GM12872 (cell line): ENCODE data around the gene STPG3.
A peak's percentile ranks its signal among the peaks of the same experiment; 100 is the strongest.

Experiments used
- TF ChIP-seq, protein P1 (sequence below): IDR thresholded peaks from 3 replicates; pipeline ENCODE4 v1.5.1; 2011; ENCODE audit warnings: low read depth, mild to moderate bottlenecking, low read length, moderate library complexity; ENCODE audit not compliant: insufficient read depth

The STPG3 gene

GRCh38 chr9:137233143-137233980, 17.7 kb upstream of the STPG3 start:
- TF ChIP-seq, protein P1, sequence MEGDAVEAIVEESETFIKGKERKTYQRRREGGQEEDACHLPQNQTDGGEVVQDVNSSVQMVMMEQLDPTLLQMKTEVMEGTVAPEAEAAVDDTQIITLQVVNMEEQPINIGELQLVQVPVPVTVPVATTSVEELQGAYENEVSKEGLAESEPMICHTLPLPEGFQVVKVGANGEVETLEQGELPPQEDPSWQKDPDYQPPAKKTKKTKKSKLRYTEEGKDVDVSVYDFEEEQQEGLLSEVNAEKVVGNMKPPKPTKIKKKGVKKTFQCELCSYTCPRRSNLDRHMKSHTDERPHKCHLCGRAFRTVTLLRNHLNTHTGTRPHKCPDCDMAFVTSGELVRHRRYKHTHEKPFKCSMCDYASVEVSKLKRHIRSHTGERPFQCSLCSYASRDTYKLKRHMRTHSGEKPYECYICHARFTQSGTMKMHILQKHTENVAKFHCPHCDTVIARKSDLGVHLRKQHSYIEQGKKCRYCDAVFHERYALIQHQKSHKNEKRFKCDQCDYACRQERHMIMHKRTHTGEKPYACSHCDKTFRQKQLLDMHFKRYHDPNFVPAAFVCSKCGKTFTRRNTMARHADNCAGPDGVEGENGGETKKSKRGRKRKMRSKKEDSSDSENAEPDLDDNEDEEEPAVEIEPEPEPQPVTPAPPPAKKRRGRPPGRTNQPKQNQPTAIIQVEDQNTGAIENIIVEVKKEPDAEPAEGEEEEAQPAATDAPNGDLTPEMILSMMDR = no peak

DNA sequence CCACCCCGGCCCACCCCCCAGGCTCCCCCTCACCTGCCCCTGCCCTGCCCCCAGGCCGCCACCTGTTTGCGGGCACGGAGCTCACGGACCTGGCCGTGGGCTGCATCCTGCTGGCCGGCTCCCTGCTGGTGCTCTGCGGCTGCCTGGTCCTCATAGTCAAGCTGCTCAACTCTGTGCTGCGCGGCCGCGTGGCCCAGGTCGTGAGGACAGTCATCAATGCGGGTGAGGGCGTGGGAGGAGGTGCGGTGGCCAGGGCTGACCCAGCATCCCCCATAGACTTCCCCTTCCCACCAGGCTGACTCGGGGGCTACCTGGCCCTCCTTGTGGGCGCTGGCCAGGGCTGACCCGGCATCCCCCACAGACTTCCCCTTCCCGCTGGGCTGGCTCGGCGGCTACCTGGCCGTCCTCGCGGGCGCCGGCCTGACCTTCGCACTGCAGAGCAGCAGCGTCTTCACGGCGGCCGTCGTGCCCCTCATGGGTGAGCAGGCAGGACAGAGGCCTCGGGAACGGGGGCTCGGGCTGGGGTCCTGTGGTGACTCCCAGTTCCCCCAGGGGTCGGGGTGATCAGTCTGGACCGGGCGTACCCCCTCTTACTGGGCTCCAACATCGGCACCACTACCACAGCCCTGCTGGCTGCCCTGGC, 16.9 kb upstream of the STPG3 start:
- TF ChIP-seq, protein P1 = no peak

DNA sequence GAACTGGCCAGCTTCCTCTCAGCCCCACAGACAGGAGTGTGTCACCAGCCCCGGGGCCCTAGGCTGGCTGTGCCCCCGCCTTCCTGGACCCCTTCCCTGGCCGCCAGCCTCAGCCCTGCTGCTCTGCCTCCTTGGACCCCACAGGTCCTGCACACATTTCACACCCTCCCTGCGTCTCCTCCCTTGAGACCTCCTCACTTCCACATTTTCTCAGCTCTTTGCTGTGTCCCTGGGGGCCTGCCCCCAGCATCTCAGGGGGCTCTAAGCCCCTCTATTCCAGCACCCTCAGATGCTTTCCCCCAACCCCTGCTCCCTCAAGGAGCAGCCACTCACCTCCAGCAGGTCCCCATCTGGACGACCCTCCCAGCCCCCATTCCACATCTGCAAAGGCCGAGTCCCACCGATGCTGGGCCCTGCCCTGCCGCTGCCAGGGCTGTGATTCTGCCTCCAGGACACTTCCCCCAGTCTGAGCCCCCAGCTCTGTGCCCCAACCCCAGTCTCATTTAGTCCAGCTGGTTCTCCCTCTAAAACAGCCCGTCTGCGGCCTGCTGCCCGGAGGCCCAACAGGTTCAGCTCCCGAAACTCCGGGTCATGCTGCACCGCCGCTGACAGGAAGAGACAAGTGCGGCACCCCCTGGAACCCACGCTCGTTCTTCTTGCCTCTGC, 16.2 kb upstream of the STPG3 start:
- TF ChIP-seq, protein P1 = no peak

DNA sequence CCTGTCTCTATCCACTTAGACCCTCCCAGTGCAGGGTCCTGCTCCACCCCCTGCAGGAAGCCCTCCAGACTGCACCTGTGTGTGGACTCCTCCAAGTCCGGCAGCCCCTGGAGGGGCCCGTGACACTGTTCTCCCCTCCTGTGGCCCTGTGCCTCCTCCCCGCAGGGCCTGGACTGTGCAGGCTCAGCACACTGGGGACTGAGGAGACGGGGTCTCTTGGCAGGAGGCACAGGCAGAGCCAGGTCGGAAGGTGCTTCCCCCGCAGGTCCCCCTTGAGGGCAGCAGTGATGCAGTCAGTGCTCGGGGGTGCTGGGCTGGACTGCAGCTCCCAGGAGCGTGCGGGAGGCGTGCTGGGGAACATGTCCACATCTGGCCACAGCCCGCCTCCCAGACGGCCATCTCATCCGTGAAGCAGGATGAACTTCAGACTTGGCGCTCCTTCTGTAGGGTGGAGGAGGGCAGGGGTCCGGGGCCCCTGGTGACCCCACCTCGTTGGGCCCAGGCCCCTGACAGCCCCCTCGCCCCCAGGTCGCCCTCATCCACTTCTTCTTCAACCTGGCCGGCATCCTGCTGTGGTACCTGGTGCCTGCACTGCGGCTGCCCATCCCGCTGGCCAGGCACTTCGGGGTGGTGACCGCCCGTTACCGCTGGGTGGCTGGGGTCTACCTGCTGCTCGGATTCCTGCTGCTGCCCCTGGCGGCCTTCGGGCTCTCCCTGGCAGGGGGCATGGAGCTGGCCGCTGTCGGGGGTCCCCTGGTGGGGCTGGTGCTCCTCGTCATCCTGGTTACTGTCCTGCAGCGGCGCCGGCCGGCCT, 15.5 kb upstream of the STPG3 start:
- TF ChIP-seq, protein P1 = peak; percentile 46; the same call in 2 of the 3 replicates

DNA sequence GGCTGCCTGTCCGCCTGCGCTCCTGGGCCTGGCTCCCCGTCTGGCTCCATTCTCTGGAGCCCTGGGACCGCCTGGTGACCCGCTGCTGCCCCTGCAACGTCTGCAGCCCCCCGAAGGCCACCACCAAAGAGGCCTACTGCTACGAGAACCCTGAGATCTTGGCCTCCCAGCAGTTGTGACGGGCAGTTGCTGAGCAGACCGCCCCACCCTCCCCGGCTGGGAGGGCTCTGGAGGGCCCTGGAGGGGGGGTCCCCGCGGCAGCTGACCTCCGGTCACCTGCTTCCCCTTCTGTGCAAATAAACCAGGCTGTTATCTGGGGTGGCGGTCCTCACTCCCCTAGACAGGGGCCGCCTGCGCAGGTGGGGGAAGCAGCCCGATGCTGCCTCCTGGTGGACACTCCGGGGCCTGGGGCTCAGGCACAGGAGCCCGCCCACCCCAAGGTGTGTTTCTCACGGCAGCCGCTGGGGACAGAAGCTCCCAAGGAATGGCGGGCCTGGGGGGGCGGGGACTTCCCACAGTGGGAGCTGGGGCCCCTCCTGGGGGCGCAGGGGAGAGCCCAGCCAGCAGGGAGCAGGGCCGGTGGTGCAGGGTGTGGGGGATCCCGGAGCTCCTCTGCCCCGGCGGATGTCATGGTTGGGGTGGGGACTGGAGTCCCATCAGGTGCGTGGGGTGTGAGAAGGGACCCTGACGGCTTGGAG, 14.7 kb upstream of the STPG3 start:
- TF ChIP-seq, protein P1 = peak; percentile 93

GRCh38 chr9:137236936-137237421, 14.1 kb upstream of the STPG3 start:
- TF ChIP-seq, protein P1 = no peak
